WTC11 (cell line): Measurements from ENCODE around the gene RPTOR. TPM values are rescaled to one million over a fixed set of nuclear protein-coding genes. Genes with fewer than 3 reads are reported as not detected.
A peak's percentile ranks its signal among the peaks of the same experiment; 100 is the strongest.

Experiments used
- ATAC-seq: fragments of 200-7000 bp; cut with Tn5 transposase; 2 replicates; pipeline ENCODE4 v1.10.0; 2021; ENCODE audit warnings: mild to moderate bottlenecking, moderate library complexity
- CTCF ChIA-PET: fragments of 300-600 bp; sonication (Branson Sonifier 250); formaldehyde crosslinking; loops from one replicate; lab custom pipeline; 2021; ENCODE audit warnings: antibody characterized with exemption; lab: Charles Lee
- POLR2A ChIA-PET: fragments of 350-600 bp; sonication (Branson Sonifier 250); formaldehyde crosslinking; loops from one replicate; lab custom pipeline; 2021; ENCODE audit warnings: antibody characterized with exemption; lab: Charles Lee
- DNase-seq: peaks from one replicate; pipeline ENCODE4 v3.0.0; 2021; ENCODE audit warnings: low spot score
- H3K27ac Mint-ChIP-seq: 2 replicates; pipeline ENCODE4 v1.8.0; 2021; ENCODE audit warnings: mixed read lengths
- H3K27me3 Mint-ChIP-seq: 2 replicates; pipeline ENCODE4 v1.8.0; 2021; ENCODE audit warnings: low read depth, mild to moderate bottlenecking, moderate library complexity, mixed read lengths
- H3K36me3 Mint-ChIP-seq: 2 replicates; pipeline ENCODE4 v1.8.0; 2021; ENCODE audit warnings: mixed read lengths
- H3K4me1 Mint-ChIP-seq: 2 replicates; pipeline ENCODE4 v1.8.0; 2022; ENCODE audit warnings: mixed read lengths
- H3K4me3 Mint-ChIP-seq: 2 replicates; pipeline ENCODE4 v1.8.0; 2021; ENCODE audit warnings: mild to moderate bottlenecking, moderate library complexity, mixed read lengths
- H3K9me3 Mint-ChIP-seq: 2 replicates; pipeline ENCODE4 v1.8.0; 2021; ENCODE audit warnings: mixed read lengths
- CTCF ChIP-seq: fragments of 200-600 bp; IDR thresholded peaks from 2 replicates; pipeline ENCODE4 v1.8.0; 2022; ENCODE audit warnings: antibody characterized with exemption
- FOXP4 ChIP-seq: sonication (generic); formaldehyde crosslinking; IDR thresholded peaks from 2 replicates; pipeline ENCODE4 v1.8.0; 2022; ENCODE audit warnings: mild to moderate bottlenecking, missing genetic modification reagents
- JAZF1 ChIP-seq: fragments of 250-450 bp; sonication (Bioruptor Pico); IDR thresholded peaks from 2 replicates; pipeline ENCODE4 v1.9.0; 2021; ENCODE audit warnings: moderate library complexity, mild to moderate bottlenecking, inconsistent platforms
- NR1H2 ChIP-seq: sonication (generic); formaldehyde crosslinking; IDR thresholded peaks from 2 replicates; pipeline ENCODE4 v1.9.0; 2021; ENCODE audit warnings: mild to moderate bottlenecking, moderate library complexity, missing genetic modification reagents
- PREB ChIP-seq: sonication (generic); formaldehyde crosslinking; IDR thresholded peaks from 2 replicates; pipeline ENCODE4 v1.8.1; 2022; ENCODE audit warnings: mild to moderate bottlenecking, missing genetic modification reagents, moderate library complexity, borderline replicate concordance
- RELA ChIP-seq: sonication (generic); formaldehyde crosslinking; IDR thresholded peaks from 2 replicates; pipeline ENCODE4 v1.8.1; 2022; ENCODE audit warnings: missing genetic modification reagents, mild to moderate bottlenecking, borderline replicate concordance
- ZNF281 ChIP-seq: sonication (generic); formaldehyde crosslinking; IDR thresholded peaks from 2 replicates; pipeline ENCODE4 v1.8.0; 2023; ENCODE audit warnings: mild to moderate bottlenecking, missing genetic modification reagents
- ZNF396 ChIP-seq: fragments of 250-450 bp; sonication (Bioruptor Pico); IDR thresholded peaks from 2 replicates; pipeline ENCODE4 v1.8.0; 2021; ENCODE audit warnings: mild to moderate bottlenecking, moderate library complexity, borderline replicate concordance
- ZNF423 ChIP-seq: fragments of 250-450 bp; sonication (Bioruptor Pico); IDR thresholded peaks from 2 replicates; pipeline ENCODE4 v2.1.2; 2022; ENCODE audit warnings: mild to moderate bottlenecking, moderate library complexity
- total RNA-seq: library from RNA; stranded (reverse); gene quantifications from 3 replicates; pipeline ENCODE4 v1.2.3, GENCODE V29; 2021

Gene RPTOR
- total RNA-seq, 1 experiment from 2014 or later, result 41.0 TPM

GRCh38 chr17:80936723-80937122, 392.1 kb downstream of the RPTOR start:
- CTCF ChIA-PET, result interaction anchor here (0.7 to 4.2 kb wide), 3 partner anchors 38 to 510 kb away, joined by 4 to 15 read pairs (median 6); no protein-coding TSS in a partner anchor
- H3K4me3 Mint-ChIP-seq, result no peak overlapping the region
- H3K4me1 Mint-ChIP-seq, result no peaks in the 10 kb centered on the region
- no peaks in the 10 kb centered on the region for H3K36me3 Mint-ChIP-seq
- TF ChIP-seq JAZF1 (no peak), CTCF (no peak), NR1H2 (CRISPR knock-in tag) (no peak), ZNF281 (no peak)
- TF ChIP-seq, all 79 proteins: peak for 0
- no peaks in the 10 kb centered on the region for H3K9me3 Mint-ChIP-seq
- DNase-seq (peak; percentile 2), ATAC-seq (no peak)
- POLR2A ChIA-PET, result no interaction called here
- H3K27ac Mint-ChIP-seq, result peak overlapping the region; percentile 41; the same call in 1 of the 2 replicates
- no peaks in the 10 kb centered on the region for H3K27me3 Mint-ChIP-seq

GRCh38 chr17:80937462-80938381, 393.1 kb downstream of the RPTOR start:
- H3K27ac Mint-ChIP-seq, result peak overlapping the region; percentile 85
- H3K27me3 Mint-ChIP-seq, result no peaks in the 10 kb centered on the region
- H3K9me3 Mint-ChIP-seq, result no peaks in the 10 kb centered on the region
- H3K36me3 Mint-ChIP-seq, result no peaks in the 10 kb centered on the region
- no peak overlapping the region for H3K4me3 Mint-ChIP-seq
- no peaks in the 10 kb centered on the region for H3K4me1 Mint-ChIP-seq
- DNase-seq, result peak; percentile 11
- CTCF ChIA-PET, result interaction anchor here (0.5 to 4.2 kb wide), 7 partner anchors 11 to 511 kb away, joined by 3 to 15 read pairs (median 4); no protein-coding TSS in a partner anchor
- no peak for ATAC-seq
- TF ChIP-seq FOXP4, result no peak
- TF ChIP-seq ZNF423 (CRISPR knock-in tag), result no peak
- no peak for TF ChIP-seq ZNF396
- no peak for TF ChIP-seq RELA (CRISPR knock-in tag)
- POLR2A ChIA-PET, result interaction anchor here (0.6 kb wide), 1 partner anchor 10 kb away, joined by 3 read pairs; no protein-coding TSS in a partner anchor

GRCh38 chr17:80938556-80938955, 393.9 kb downstream of the RPTOR start:
- ChIA-PET POLR2A (no interaction called here), CTCF (interaction anchor here (0.5 to 4.2 kb wide), 2 partner anchors 40 to 278 kb away, joined by 3 to 15 read pairs; no protein-coding TSS in a partner anchor)
- ATAC-seq (no peak), DNase-seq (no peak)
- TF ChIP-seq PREB (CRISPR knock-in tag), result no peak
- H3K9me3 Mint-ChIP-seq, result no peaks in the 10 kb centered on the region
- no peaks in the 10 kb centered on the region for H3K4me1 Mint-ChIP-seq
- H3K4me3 Mint-ChIP-seq, result no peak overlapping the region
- H3K36me3 Mint-ChIP-seq, result no peaks in the 10 kb centered on the region
- peak overlapping the region; percentile 43 for H3K27ac Mint-ChIP-seq
- H3K27me3 Mint-ChIP-seq, result no peaks in the 10 kb centered on the region
